KBM-7 (cell line): ENCODE measurements around the gene GATD1.

ENCODE experiments used
- DNase-seq: peaks from one replicate; pipeline ENCODE4 v3.0.0-alpha.2; 2015
- in situ Hi-C: fragments of 300-500 bp; cut with MboI; formaldehyde crosslinking; loops from 2 replicates; pipeline ENCODE4 v1.14.3; 2020; ENCODE audit warnings: low sequenced_read_pairs, low pct_unique_long_range_greater_than_20kb, mixed read lengths

Gene GATD1

GRCh38 chr11:720642-721246, 56.5 kb downstream of the GATD1 start:
- in situ Hi-C loops, result no loop called here
- peak; percentile 27 for DNase-seq

GRCh38 chr11:720017-720641, 57.2 kb downstream of the GATD1 start:
- in situ Hi-C loops, result no loop called here
- DNase-seq, result no peak

DNA sequence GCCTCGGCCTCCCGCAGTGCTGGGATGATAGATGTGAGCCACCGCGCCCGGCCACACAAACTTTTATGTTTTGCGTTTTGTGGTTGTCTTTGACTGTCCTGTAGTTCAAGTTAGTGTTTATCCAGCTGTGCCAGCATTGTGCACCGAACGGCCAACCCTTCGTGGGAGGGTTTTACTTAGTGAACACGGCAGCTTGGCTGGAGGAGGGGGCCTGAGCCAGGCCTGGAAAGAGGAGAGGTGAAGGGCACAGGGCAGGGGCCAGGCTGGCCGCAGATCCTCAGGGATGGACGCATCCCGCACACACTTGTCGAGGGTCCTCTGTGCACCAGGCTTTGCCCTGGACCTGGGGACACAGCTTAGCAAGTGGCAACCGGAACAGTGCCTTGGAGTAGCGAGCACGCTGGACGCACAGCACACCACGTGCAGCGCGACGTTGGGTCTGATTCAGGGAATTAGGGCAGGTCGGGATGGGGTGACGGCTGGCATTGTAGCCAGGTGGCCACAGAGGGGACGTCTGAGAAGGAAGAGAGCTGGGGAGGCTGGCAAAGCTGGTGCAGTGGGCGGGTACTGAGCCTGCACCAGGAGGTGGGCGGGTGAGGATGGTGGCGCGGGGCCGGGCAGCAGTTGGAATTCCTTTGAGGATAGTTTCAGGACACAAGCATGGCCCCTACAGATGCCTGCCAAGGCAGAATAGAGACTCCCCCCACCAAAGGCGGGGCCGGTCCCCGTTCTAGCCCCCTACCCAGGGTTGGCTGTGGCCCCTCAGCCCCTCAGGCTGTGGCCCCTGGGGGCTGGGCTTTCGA, 57.9 kb downstream of the GATD1 start:
- in situ Hi-C loops, result no loop called here
- no peak for DNase-seq
